ENCODE data around the gene RAB14. TPM values are rescaled to one million over a fixed set of nuclear protein-coding genes. Genes with fewer than 3 reads are reported as not detected.

RAB14 gene
- total RNA-seq, 1 donor, result 36.3 TPM

DNA sequence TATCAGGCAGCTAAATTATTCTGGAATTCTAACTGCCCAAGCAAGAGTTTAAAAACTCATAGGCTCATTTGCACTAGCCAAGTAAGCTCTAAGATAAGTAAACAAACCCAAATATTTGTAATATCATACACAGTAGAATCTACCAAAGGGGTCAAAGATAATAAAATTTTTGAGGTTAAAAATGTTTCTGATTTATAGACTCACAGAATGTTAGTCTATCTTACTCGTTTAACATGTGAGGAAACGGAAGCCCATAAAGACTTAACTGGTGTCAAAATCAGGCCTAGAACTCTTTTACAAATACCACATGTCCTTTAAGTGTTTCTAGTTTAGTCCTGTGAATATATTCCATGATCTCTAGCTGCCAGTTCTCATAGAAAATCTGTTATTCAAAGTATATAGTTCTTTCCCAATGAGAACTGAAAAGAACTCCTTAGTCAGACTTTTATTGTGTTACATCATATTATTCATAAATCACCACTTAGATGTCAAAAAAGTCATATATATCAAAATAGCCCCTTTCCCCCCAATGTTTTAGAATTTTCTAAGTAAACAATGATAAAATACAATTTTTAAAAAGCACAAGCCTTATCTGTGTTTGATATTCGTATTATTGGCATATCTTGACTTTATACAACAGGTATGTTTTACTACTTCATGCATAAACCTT lies 13.9 kb downstream of the RAB14 start:
- no peak for TF ChIP-seq CTCF (IDR thresholded peaks at IDR 0.05; ENCODE audit: insufficient read depth, low read depth, low read length)
- DNase-seq (ENCODE audit: low read depth), result peak; percentile 93
- H3K4me3 ChIP-seq (ENCODE audit: low read depth, low read length), result no peak overlapping the region

GRCh38 chr9:121185774-121186403 lies 15.8 kb downstream of the RAB14 start:
- TF ChIP-seq CTCF (IDR thresholded peaks at IDR 0.05; ENCODE audit: insufficient read depth, low read depth, low read length), result no peak
- DNase-seq (ENCODE audit: low read depth), result no peak
- H3K4me3 ChIP-seq (ENCODE audit: low read depth, low read length), result no peak overlapping the region

GRCh38 chr9:121185178-121185745 lies 16.4 kb downstream of the RAB14 start:
- no peak for TF ChIP-seq CTCF (IDR thresholded peaks at IDR 0.05; ENCODE audit: insufficient read depth, low read depth, low read length)
- H3K4me3 ChIP-seq (ENCODE audit: low read depth, low read length), result no peak overlapping the region
- no peak for DNase-seq (ENCODE audit: low read depth)

DNA sequence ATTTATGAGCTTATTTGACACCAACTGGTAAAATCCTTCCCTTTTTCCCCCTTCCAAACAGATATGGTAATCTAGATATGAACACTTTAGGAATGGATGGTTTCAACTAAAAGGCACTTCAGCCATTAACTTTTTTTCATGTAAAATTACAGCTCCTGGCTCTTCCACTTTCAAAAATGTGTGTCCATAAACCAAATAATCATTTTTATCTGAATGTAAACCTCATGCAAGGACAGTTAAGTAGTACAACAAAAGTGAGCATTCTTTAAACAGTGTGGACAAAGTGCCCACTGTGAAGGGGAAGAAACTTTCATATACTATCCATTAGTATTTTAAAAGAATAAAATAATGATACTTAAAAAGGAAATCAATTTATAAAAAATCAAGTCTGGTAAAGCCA lies 17.2 kb downstream of the RAB14 start:
- H3K4me3 ChIP-seq (ENCODE audit: low read depth, low read length), result no peak overlapping the region
- no peak for DNase-seq (ENCODE audit: low read depth)
- TF ChIP-seq CTCF (IDR thresholded peaks at IDR 0.05; ENCODE audit: insufficient read depth, low read depth, low read length), result no peak

DNA sequence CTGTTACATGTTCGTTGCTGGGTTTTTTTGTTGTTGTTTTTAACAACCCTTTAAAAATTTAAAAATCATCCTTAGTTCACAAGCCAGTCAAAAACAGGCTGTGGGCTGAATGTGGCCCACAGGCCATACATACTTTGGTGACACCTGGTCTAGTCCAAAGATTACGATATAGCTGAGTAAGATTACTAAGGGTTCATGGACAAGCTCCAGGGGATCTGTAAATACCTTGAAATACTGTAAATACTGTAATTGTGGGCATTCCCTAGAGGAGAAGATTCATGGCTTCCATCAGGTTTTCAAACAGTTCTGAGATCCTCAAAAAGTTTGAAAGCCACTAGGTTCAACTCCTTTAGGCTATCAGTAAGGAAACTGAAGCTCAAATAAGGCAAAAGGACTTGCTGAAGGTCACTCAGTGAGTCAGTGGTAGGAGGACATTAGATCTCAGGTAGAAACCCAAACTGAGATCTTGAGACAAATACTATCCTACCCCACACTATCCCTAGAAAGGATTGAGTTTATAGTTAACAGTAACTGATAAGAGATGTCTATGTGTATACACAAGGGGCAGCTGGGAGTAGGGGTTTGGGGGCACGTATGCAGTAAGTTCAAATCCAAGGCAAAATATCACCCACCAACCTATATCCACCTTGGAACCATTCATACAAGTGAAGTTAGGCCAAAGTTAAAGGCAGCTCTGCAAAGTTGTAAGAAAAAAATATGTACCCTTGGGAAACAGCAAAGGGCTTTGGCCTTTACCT lies 17.8 kb downstream of the RAB14 start:
- H3K4me3 ChIP-seq (ENCODE audit: low read depth, low read length), result no peak overlapping the region
- no peak for DNase-seq (ENCODE audit: low read depth)
- no peak for TF ChIP-seq CTCF (IDR thresholded peaks at IDR 0.05; ENCODE audit: insufficient read depth, low read depth, low read length)

GRCh38 chr9:121182989-121183388 lies 18.7 kb downstream of the RAB14 start:
- TF ChIP-seq CTCF (IDR thresholded peaks at IDR 0.05; ENCODE audit: insufficient read depth, low read depth, low read length), result no peak
- DNase-seq (ENCODE audit: low read depth), result no peak
- no peak overlapping the region for H3K4me3 ChIP-seq (ENCODE audit: low read depth, low read length)
